GM12892 (cell line): ENCODE results near the gene GPR50.

Experiments used
- DNase-seq: peaks from one replicate; pipeline ENCODE4 v3.0.0; 2011; ENCODE audit not compliant: insufficient read length
- FAIRE-seq: peaks from 2 replicates; lab custom pipeline; 2011; peaks lifted over from hg19 to GRCh38; lab: Jason Lieb, UNC
- POLR2A ChIP-seq: IDR thresholded peaks from 2 replicates; pipeline ENCODE4 v1.6.1; 2011; ENCODE audit warnings: low read depth, low read length, control low read depth
- POLR2AphosphoS5 ChIP-seq: IDR thresholded peaks from 2 replicates; pipeline ENCODE4 v1.6.1; 2011; ENCODE audit warnings: low read depth, low read length, control low read depth
- TAF1 ChIP-seq: IDR thresholded peaks from 2 replicates; pipeline ENCODE4 v1.6.1; 2011; ENCODE audit warnings: low read depth, mild to moderate bottlenecking, control low read depth, low read length, borderline replicate concordance

Gene GPR50

GRCh38 chrX:151177141-151178027, 1.0 kb downstream of the GPR50 start:
- TF ChIP-seq TAF1 (no peak), POLR2AphosphoS5 (no peak), POLR2A (no peak)
- DNase-seq (no peak), FAIRE-seq (no peak)

- TF ChIP-seq TAF1, result no peak
- no peak for TF ChIP-seq POLR2A
- TF ChIP-seq POLR2AphosphoS5, result no peak
- DNase-seq (no peak), FAIRE-seq (no peak)
These were observed 2.4 kb downstream of the GPR50 start for GRCh38 chrX:151178746-151179145.

- TF ChIP-seq POLR2AphosphoS5, result no peak
- no peak for DNase-seq
- FAIRE-seq, result no peak
These were observed 4.0 kb downstream of the GPR50 start for GRCh38 chrX:151180400-151180799.

GRCh38 chrX:151181088-151181487, 4.7 kb downstream of the GPR50 start:
- no peak for FAIRE-seq

GRCh38 chrX:151183233-151183753, 6.9 kb downstream of the GPR50 start:
- no peak for TF ChIP-seq POLR2AphosphoS5
- TF ChIP-seq TAF1, result no peak
- TF ChIP-seq POLR2A, result no peak
- FAIRE-seq (no peak), DNase-seq (no peak)

More at GRCh38 chrX:151181088-151181487, 4.7 kb downstream of the GPR50 start:
- DNase-seq, result no peak
- no peak for TF ChIP-seq TAF1
- no peak for TF ChIP-seq POLR2A
- TF ChIP-seq POLR2AphosphoS5, result no peak

- TF ChIP-seq TAF1 (no peak), POLR2A (no peak), POLR2AphosphoS5 (no peak)
- no peak for DNase-seq
- FAIRE-seq, result no peak
These were observed 7.7 kb downstream of the GPR50 start for GRCh38 chrX:151183912-151184565.

- DNase-seq (no peak), FAIRE-seq (no peak)
- TF ChIP-seq POLR2AphosphoS5 (no peak), POLR2A (no peak), TAF1 (no peak)
These were observed 8.3 kb downstream of the GPR50 start for GRCh38 chrX:151184705-151185104.

- DNase-seq (no peak), FAIRE-seq (no peak)
- no peak for TF ChIP-seq POLR2AphosphoS5
- TF ChIP-seq POLR2A, result no peak
- TF ChIP-seq TAF1, result no peak
These were observed 30.5 kb downstream of the GPR50 start for GRCh38 chrX:151206871-151207270.

- DNase-seq (no peak), FAIRE-seq (no peak)
- TF ChIP-seq POLR2AphosphoS5, result no peak
- TF ChIP-seq POLR2A, result no peak
- no peak for TF ChIP-seq TAF1
These were observed 49.5 kb downstream of the GPR50 start for GRCh38 chrX:151225843-151226242.

- TF ChIP-seq POLR2A (no peak), POLR2AphosphoS5 (no peak), TAF1 (no peak)
- DNase-seq (no peak), FAIRE-seq (no peak)
These were observed 50.6 kb downstream of the GPR50 start for GRCh38 chrX:151226941-151227340.

- no peak for DNase-seq
- TF ChIP-seq POLR2AphosphoS5, result no peak
- no peak for TF ChIP-seq POLR2A
- TF ChIP-seq TAF1, result no peak
- no peak for FAIRE-seq
These were observed 51.2 kb downstream of the GPR50 start for GRCh38 chrX:151227627-151228026.
